IPS-20b (cell line): Measurements from ENCODE around the gene GCNT1.
"Not testable (repeated sequence)": the region's sequence is repeated elsewhere in the genome, so short reads cannot be mapped to it uniquely, and the experiment has no call there.

Experiments used
- H3K27ac ChIP-seq: one replicate; pipeline ENCODE4 v1.5.1; 2013; ENCODE audit warnings: low read length
- H3K27me3 ChIP-seq: 2 replicates; pipeline ENCODE4 v1.6.1; 2013; ENCODE audit warnings: mild to moderate bottlenecking, low read length, inconsistent platforms; ENCODE audit not compliant: insufficient read depth
- H3K36me3 ChIP-seq: 2 replicates; pipeline ENCODE4 v1.6.1; 2013; ENCODE audit warnings: low read depth, mild to moderate bottlenecking, inconsistent platforms, low read length, moderate library complexity; ENCODE audit not compliant: insufficient read depth
- H3K4me1 ChIP-seq: 2 replicates; pipeline ENCODE4 v1.6.1; 2013; ENCODE audit warnings: mild to moderate bottlenecking, control low read depth, inconsistent platforms, low read length, moderate library complexity; ENCODE audit not compliant: insufficient read depth
- H3K4me3 ChIP-seq: 2 replicates; pipeline ENCODE4 v1.5.1; 2013; ENCODE audit warnings: mild to moderate bottlenecking, low read length, inconsistent platforms
- H3K9ac ChIP-seq: 2 replicates; pipeline ENCODE4 v1.6.1; 2013; ENCODE audit warnings: low read depth, mild to moderate bottlenecking, inconsistent platforms, low read length, moderate library complexity
- H3K9me3 ChIP-seq: 2 replicates; pipeline ENCODE4 v1.6.1; 2013; ENCODE audit warnings: mild to moderate bottlenecking, low read depth, low read length, inconsistent platforms; ENCODE audit not compliant: insufficient read depth

The GCNT1 gene

GRCh38 chr9:76500061-76500460 lies 41.1 kb downstream of the GCNT1 start:
- H3K27ac ChIP-seq, result no peak overlapping the region
- H3K9me3 ChIP-seq, result no peaks in the 10 kb centered on the region
- H3K27me3 ChIP-seq, result peaks cover 5% of the 10 kb centered on the region; the same call in 1 of the 2 replicates
- no peak overlapping the region for H3K9ac ChIP-seq
- H3K4me3 ChIP-seq, result no peak overlapping the region
- peaks cover 3% of the 10 kb centered on the region; the same call in 1 of the 2 replicates for H3K4me1 ChIP-seq
- H3K36me3 ChIP-seq, result peaks cover 15% of the 10 kb centered on the region

GRCh38 chr9:76502746-76503145 lies 43.8 kb downstream of the GCNT1 start:
- Histone ChIP-seq H3K9ac (no peak overlapping the region), H3K4me3 (no peak overlapping the region), H3K36me3 (peaks cover 15% of the 10 kb centered on the region), H3K4me1 (peaks cover 3% of the 10 kb centered on the region; the same call in 1 of the 2 replicates), H3K27me3 (no peaks in the 10 kb centered on the region), H3K9me3 (no peaks in the 10 kb centered on the region), H3K27ac (no peak overlapping the region)

- H3K4me3 ChIP-seq, result no peak overlapping the region
- no peaks in the 10 kb centered on the region for H3K36me3 ChIP-seq
- no peaks in the 10 kb centered on the region for H3K4me1 ChIP-seq
- H3K27me3 ChIP-seq, result no peaks in the 10 kb centered on the region
- no peaks in the 10 kb centered on the region for H3K9me3 ChIP-seq
- H3K27ac ChIP-seq, result no peak overlapping the region
- no peak overlapping the region for H3K9ac ChIP-seq
Observed at GRCh38 chr9:76510041-76510440, 51.1 kb downstream of the GCNT1 start.

- Histone ChIP-seq H3K9ac (no peak overlapping the region), H3K4me1 (no peaks in the 10 kb centered on the region), H3K36me3 (no peaks in the 10 kb centered on the region), H3K27ac (no peak overlapping the region), H3K27me3 (no peaks in the 10 kb centered on the region), H3K9me3 (no peaks in the 10 kb centered on the region), H3K4me3 (no peak overlapping the region)
Observed at GRCh38 chr9:76510446-76510845, 51.5 kb downstream of the GCNT1 start.

GRCh38 chr9:76512826-76513225 lies 53.8 kb downstream of the GCNT1 start:
- Histone ChIP-seq H3K9ac (no peak overlapping the region), H3K27me3 (no peaks in the 10 kb centered on the region), H3K4me1 (no peaks in the 10 kb centered on the region), H3K9me3 (no peaks in the 10 kb centered on the region), H3K36me3 (no peaks in the 10 kb centered on the region), H3K27ac (no peak overlapping the region), H3K4me3 (no peak overlapping the region)

GRCh38 chr9:76516350-76516749 lies 57.4 kb downstream of the GCNT1 start:
- H3K36me3 ChIP-seq, result no peaks in the 10 kb centered on the region
- no peaks in the 10 kb centered on the region for H3K9me3 ChIP-seq
- H3K27me3 ChIP-seq, result no peaks in the 10 kb centered on the region
- no peaks in the 10 kb centered on the region for H3K4me1 ChIP-seq
- H3K27ac ChIP-seq, result no peak overlapping the region
- H3K9ac ChIP-seq, result no peak overlapping the region
- no peak overlapping the region for H3K4me3 ChIP-seq

GRCh38 chr9:76516871-76517270 lies 57.9 kb downstream of the GCNT1 start:
- Histone ChIP-seq H3K4me3 (no peak overlapping the region), H3K36me3 (no peaks in the 10 kb centered on the region), H3K4me1 (no peaks in the 10 kb centered on the region), H3K27me3 (no peaks in the 10 kb centered on the region), H3K27ac (no peak overlapping the region), H3K9ac (no peak overlapping the region), H3K9me3 (no peaks in the 10 kb centered on the region)

- H3K9me3 ChIP-seq, result no peaks in the 10 kb centered on the region
- no peaks in the 10 kb centered on the region for H3K36me3 ChIP-seq
- H3K4me1 ChIP-seq, result no peaks in the 10 kb centered on the region
- no peaks in the 10 kb centered on the region for H3K27me3 ChIP-seq
- no peak overlapping the region for H3K9ac ChIP-seq
- H3K4me3 ChIP-seq, result no peak overlapping the region
- H3K27ac ChIP-seq, result no peak overlapping the region
Observed at GRCh38 chr9:76519075-76519835, 60.3 kb downstream of the GCNT1 start.

GRCh38 chr9:76521244-76521681 lies 62.3 kb downstream of the GCNT1 start:
- Histone ChIP-seq H3K9me3 (no peaks in the 10 kb centered on the region), H3K4me1 (no peaks in the 10 kb centered on the region), H3K27me3 (no peaks in the 10 kb centered on the region), H3K36me3 (no peaks in the 10 kb centered on the region), H3K4me3 (no peak overlapping the region), H3K27ac (no peak overlapping the region), H3K9ac (no peak overlapping the region)

GRCh38 chr9:76521906-76522305 lies 62.9 kb downstream of the GCNT1 start:
- H3K27ac ChIP-seq, result no peak overlapping the region

GRCh38 chr9:76523617-76524200 lies 64.7 kb downstream of the GCNT1 start:
- not testable (repeated sequence) for H3K36me3 ChIP-seq, H3K27me3 ChIP-seq, H3K9ac ChIP-seq

More at GRCh38 chr9:76521906-76522305, 62.9 kb downstream of the GCNT1 start:
- Histone ChIP-seq H3K4me3 (no peak overlapping the region), H3K4me1 (no peaks in the 10 kb centered on the region), H3K27me3 (no peaks in the 10 kb centered on the region), H3K36me3 (no peaks in the 10 kb centered on the region), H3K9me3 (no peaks in the 10 kb centered on the region), H3K9ac (no peak overlapping the region)

GRCh38 chr9:76525196-76525595 lies 66.2 kb downstream of the GCNT1 start:
- Histone ChIP-seq H3K36me3 (no peaks in the 10 kb centered on the region), H3K9me3 (no peaks in the 10 kb centered on the region), H3K27me3 (no peaks in the 10 kb centered on the region), H3K9ac (no peak overlapping the region), H3K4me1 (no peaks in the 10 kb centered on the region), H3K4me3 (no peak overlapping the region), H3K27ac (no peak overlapping the region)

More at GRCh38 chr9:76523617-76524200, 64.7 kb downstream of the GCNT1 start:
- H3K9me3 ChIP-seq, H3K27ac ChIP-seq, H3K4me1 ChIP-seq, H3K4me3 ChIP-seq: not testable (repeated sequence)
